Measurements from ENCODE around the gene AK1.

AK1 gene

GRCh38 chr9:127893392-127893791 lies 15.9 kb upstream of the AK1 start:
- H3K36me3 ChIP-seq, result peaks cover 79% of the 10 kb centered on the region
- H3K9me3 ChIP-seq (ENCODE audit: severe bottlenecking), result peaks cover 3% of the 10 kb centered on the region
- DNase-seq, result no peak
- H3K27ac ChIP-seq, result no peak overlapping the region
- no peak overlapping the region for H3K4me3 ChIP-seq (ENCODE audit: low read depth, low read length)
- H3K27me3 ChIP-seq (ENCODE audit: insufficient read depth, low read depth, severe bottlenecking), result no peaks in the 10 kb centered on the region
- no peak for TF ChIP-seq CTCF (IDR thresholded peaks at IDR 0.05; ENCODE audit: low read depth, low read length)

GRCh38 chr9:127892831-127893230 lies 15.4 kb upstream of the AK1 start:
- Histone ChIP-seq H3K36me3 (peaks cover 79% of the 10 kb centered on the region), H3K27me3 (ENCODE audit: insufficient read depth, low read depth, severe bottlenecking) (no peaks in the 10 kb centered on the region), H3K9me3 (ENCODE audit: severe bottlenecking) (peaks cover 3% of the 10 kb centered on the region), H3K4me3 (ENCODE audit: low read depth, low read length) (no peak overlapping the region), H3K27ac (no peak overlapping the region)
- no peak for DNase-seq
- no peak for TF ChIP-seq CTCF (IDR thresholded peaks at IDR 0.05; ENCODE audit: low read depth, low read length)

GRCh38 chr9:127890053-127890452 lies 12.6 kb upstream of the AK1 start:
- peaks cover 73% of the 10 kb centered on the region for H3K36me3 ChIP-seq
- no peaks in the 10 kb centered on the region for H3K27me3 ChIP-seq (ENCODE audit: insufficient read depth, low read depth, severe bottlenecking)
- H3K27ac ChIP-seq, result no peak overlapping the region
- no peak for TF ChIP-seq CTCF (IDR thresholded peaks at IDR 0.05; ENCODE audit: low read depth, low read length)
- no peak overlapping the region for H3K4me3 ChIP-seq (ENCODE audit: low read depth, low read length)
- peaks cover 3% of the 10 kb centered on the region for H3K9me3 ChIP-seq (ENCODE audit: severe bottlenecking)
- no peak for DNase-seq

- H3K27ac ChIP-seq, result no peak overlapping the region
- no peak overlapping the region for H3K4me3 ChIP-seq (ENCODE audit: low read depth, low read length)
- no peaks in the 10 kb centered on the region for H3K27me3 ChIP-seq (ENCODE audit: insufficient read depth, low read depth, severe bottlenecking)
- DNase-seq, result no peak
- peak; percentile 54; the same call in 1 of the 2 replicates for TF ChIP-seq CTCF (IDR thresholded peaks at IDR 0.05; ENCODE audit: low read depth, low read length)
- H3K9me3 ChIP-seq (ENCODE audit: severe bottlenecking), result no peaks in the 10 kb centered on the region
- H3K36me3 ChIP-seq, result peaks cover 56% of the 10 kb centered on the region
Observed at GRCh38 chr9:127887792-127888191, 10.3 kb upstream of the AK1 start.

- Histone ChIP-seq H3K9me3 (ENCODE audit: severe bottlenecking) (no peaks in the 10 kb centered on the region), H3K36me3 (peaks cover 47% of the 10 kb centered on the region), H3K4me3 (ENCODE audit: low read depth, low read length) (no peak overlapping the region), H3K27me3 (ENCODE audit: insufficient read depth, low read depth, severe bottlenecking) (no peaks in the 10 kb centered on the region), H3K27ac (peak overlapping the region; percentile 81)
- no peak for DNase-seq
- no peak for TF ChIP-seq CTCF (IDR thresholded peaks at IDR 0.05; ENCODE audit: low read depth, low read length)
Observed at GRCh38 chr9:127886401-127886972, 9.0 kb upstream of the AK1 start.
